GM12878 (cell line): ENCODE results near the gene IL36RN. TPM values are rescaled to one million over a fixed set of nuclear protein-coding genes. Genes with fewer than 3 reads are reported as not detected.

Experiments used
- ATAC-seq: fragments of 200-7000 bp; cut with Tn5 transposase; 3 replicates; pipeline ENCODE4 v1.9.1; 2020; ENCODE audit warnings: mild to moderate bottlenecking, moderate library complexity
- BruUV-seq: library from RNA; stranded (reverse); fragments of 400-500 nt; replicated peaks from 2 replicates; lab custom pipeline; 2021; lab: Mats Ljungman, UMichigan
- CTCF ChIA-PET: fragments of 300-600 bp; sonication (Branson Sonifier 250); formaldehyde crosslinking; extraction: SDS; loops from one replicate; lab custom pipeline; 2021; ENCODE audit warnings: inconsistent platforms; lab: Yijun Ruan, JAX
- POLR2A ChIA-PET: fragments of 350-600 bp; formaldehyde crosslinking; extraction: SDS; loops from one replicate; lab custom pipeline; 2021; ENCODE audit warnings: inconsistent platforms; lab: Charles Lee
- RAD21 ChIA-PET: fragments of 300-600 bp; sonication (Branson Sonifier 250); formaldehyde crosslinking; loops from one replicate; lab custom pipeline; 2023; ENCODE audit warnings: antibody characterized with exemption; ENCODE audit not compliant: unreplicated experiment; lab: Charles Lee
- SMC1A ChIA-PET: fragments of 300-600 bp; sonication (Branson Sonifier 250); formaldehyde crosslinking; loops from one replicate; lab custom pipeline; 2023; ENCODE audit not compliant: unreplicated experiment, uncharacterized antibody; lab: Charles Lee
- DNase-seq: peaks from one replicate; pipeline ENCODE4 v3.0.0-alpha.2; 2011; ENCODE audit warnings: low read depth, low spot score
- FAIRE-seq: peaks from 3 replicates; lab custom pipeline; 2011; peaks lifted over from hg19 to GRCh38; lab: Jason Lieb, UNC
- H2AFZ ChIP-seq: 2 replicates; pipeline ENCODE4 v1.6.0; 2011; ENCODE audit warnings: low read depth, low read length, control low read depth; ENCODE audit not compliant: control insufficient read depth
- H3K27ac ChIP-seq: 2 replicates; pipeline ENCODE4 v1.5.1; 2011; ENCODE audit warnings: control low read depth; ENCODE audit not compliant: control insufficient read depth, insufficient read depth
- H3K27me3 ChIP-seq, 2 experiments: replicated peaks in 1 of 2; 2 replicates each; pipeline versions ENCODE4 v1.6.0 to v1.6.1; 2011; ENCODE audit warnings: low read length in 1 of 2; ENCODE audit not compliant: control insufficient read depth in 2 of 2, insufficient read depth in 2 of 2
- H3K36me3 ChIP-seq, 2 experiments: 2 replicates each; pipeline ENCODE4 v1.5.1; 2011; ENCODE audit warnings: low read length in 1 of 2; ENCODE audit not compliant: control insufficient read depth in 2 of 2, insufficient read depth in 2 of 2
- H3K4me1 ChIP-seq: 2 replicates; pipeline ENCODE4 v1.6.1; 2011; ENCODE audit warnings: mild to moderate bottlenecking, low read length, moderate library complexity, mixed read lengths; ENCODE audit not compliant: control insufficient read depth, insufficient read depth
- H3K4me2 ChIP-seq: 2 replicates; pipeline ENCODE4 v1.6.0; 2011; ENCODE audit warnings: control low read depth; ENCODE audit not compliant: control insufficient read depth, insufficient read depth
- H3K4me3 ChIP-seq: fragments of 200-600 bp; sonication (generic); 2 replicates; pipeline ENCODE4 v1.5.1; 2016
- H3K79me2 ChIP-seq: 2 replicates; pipeline ENCODE4 v1.6.0; 2011; ENCODE audit warnings: low read length; ENCODE audit not compliant: control insufficient read depth, insufficient read depth
- H3K9ac ChIP-seq: 2 replicates; pipeline ENCODE4 v1.8.0; 2011; ENCODE audit warnings: low read length, control low read depth, mixed read lengths; ENCODE audit not compliant: control insufficient read depth, insufficient read depth
- H3K9me3 ChIP-seq: replicated peaks from 3 replicates; pipeline ENCODE4 v1.5.1; 2011; ENCODE audit warnings: mild to moderate bottlenecking, low read length; ENCODE audit not compliant: control insufficient read depth, insufficient read depth
- H4K20me1 ChIP-seq: 2 replicates; pipeline ENCODE4 v1.6.0; 2011; ENCODE audit not compliant: control insufficient read depth, insufficient read depth
- ATF7 ChIP-seq: fragments of 450-650 bp; IDR thresholded peaks from 2 replicates; pipeline ENCODE4 v1.6.1; 2016; ENCODE audit warnings: low read depth, mild to moderate bottlenecking
- CHD2 ChIP-seq: IDR thresholded peaks from 2 replicates; pipeline ENCODE4 v1.6.1; 2011; ENCODE audit warnings: low read depth, low read length, improper control_type of control experiment, borderline replicate concordance
- EED ChIP-seq: sonication (generic); IDR thresholded peaks from 2 replicates; pipeline ENCODE4 v1.6.1; 2016; ENCODE audit warnings: antibody characterized with exemption, low read depth
- EZH2 ChIP-seq: IDR thresholded peaks from 2 replicates; pipeline ENCODE4 v1.6.1; 2012; ENCODE audit warnings: low read depth, mild to moderate bottlenecking, control low read depth, inconsistent platforms, low read length, borderline replicate concordance; ENCODE audit not compliant: control insufficient read depth
- HCFC1 ChIP-seq: fragments of 150-350 bp; IDR thresholded peaks from 2 replicates; pipeline ENCODE4 v1.6.1; 2014; ENCODE audit warnings: low read length
- MLLT1 ChIP-seq: fragments of 450-650 bp; IDR thresholded peaks from 2 replicates; pipeline ENCODE4 v1.6.1; 2016; ENCODE audit warnings: mild to moderate bottlenecking
- MTA2 ChIP-seq: fragments of 450-650 bp; IDR thresholded peaks from 2 replicates; pipeline ENCODE4 v1.6.1; 2016; ENCODE audit warnings: low read depth, mild to moderate bottlenecking, moderate library complexity
- POLR2AphosphoS5 ChIP-seq: IDR thresholded peaks from 2 replicates; pipeline ENCODE4 v1.6.1; 2011; ENCODE audit warnings: mild to moderate bottlenecking, low read length, inconsistent platforms
- RAD51 ChIP-seq: fragments of 450-650 bp; IDR thresholded peaks from 2 replicates; pipeline ENCODE4 v1.6.1; 2016; ENCODE audit warnings: moderate library complexity, mild to moderate bottlenecking, inconsistent platforms
- SIN3A ChIP-seq: IDR thresholded peaks from 2 replicates; pipeline ENCODE4 v1.6.1; 2012; ENCODE audit warnings: low read depth, low read length, improper control_type of control experiment
- SMARCA5 ChIP-seq: fragments of 450-650 bp; IDR thresholded peaks from 2 replicates; pipeline ENCODE4 v1.6.1; 2017; ENCODE audit warnings: mild to moderate bottlenecking
- SPI1 ChIP-seq: IDR thresholded peaks from 2 replicates; pipeline ENCODE4 v1.6.1; 2011; ENCODE audit warnings: low read depth, mild to moderate bottlenecking, low read length, moderate library complexity, borderline replicate concordance; ENCODE audit not compliant: insufficient read depth
- USF1 ChIP-seq: IDR thresholded peaks from 2 replicates; pipeline ENCODE4 v1.6.1; 2011; ENCODE audit warnings: borderline replicate concordance, low read depth, mild to moderate bottlenecking, moderate library complexity, mixed read lengths, low read length; ENCODE audit not compliant: insufficient read depth; ENCODE audit errors: extremely low read length
- ZNF217 ChIP-seq: fragments of 450-650 bp; IDR thresholded peaks from 2 replicates; pipeline ENCODE4 v1.6.1; 2017; ENCODE audit warnings: antibody characterized with exemption, mild to moderate bottlenecking
- ZZZ3 ChIP-seq: IDR thresholded peaks from 2 replicates; pipeline ENCODE4 v1.6.1; 2011; ENCODE audit warnings: low read depth; ENCODE audit not compliant: control insufficient read depth, insufficient read length
- WGBS: methylation state at CpG from one replicate; pipeline ENCODE4 v1.1.6; 2016; ENCODE audit warnings: low lambda C conversion rate; ENCODE audit not compliant: insufficient replicate concordance, insufficient coverage; ENCODE audit errors: missing lambda C conversion rate; 5-methylcytosine and 5-hydroxymethylcytosine counted together
- in situ Hi-C: fragments of 300-500 bp; cut with MboI; formaldehyde crosslinking; loops from 9 replicates; pipeline ENCODE4 v1.14.3; 2018; ENCODE audit warnings: mixed read lengths
- intact Hi-C: fragments of 100-400 bp; cut with micrococcal nuclease; formaldehyde crosslinking; loops from one replicate; pipeline ENCODE4 v1.14.2; 2022; ENCODE audit not compliant: unreplicated experiment
- polyA plus RNA-seq, 11 experiments: library from polyadenylated mRNA; depleted of rRNA in 4 of 11; unstranded in 6 of 11; stranded (reverse) in 5 of 11; fragments of >200 nt; fragmentation: Nextera tagmentation in 4 of 11; fragmentation: Illumina TruSeq in 1 of 11; extraction: Ambion mirVana in 4 of 11; extraction: Trizol in 1 of 11; gene quantifications; 1 replicate in 1 of 11; 2 replicates in 10 of 11; pipeline versions ENCODE4 v1.2.1 to v1.2.3, GENCODE V29; 2011 to 2016; ENCODE audit warnings: inconsistent platforms in 2 of 11, missing spikeins in 2 of 11, low read depth in 1 of 11
- total RNA-seq, 4 experiments: library from RNA; depleted of rRNA in 3 of 4; stranded (reverse); fragments of >200 nt in 3 of 4; fragmentation: Illumina TruSeq in 1 of 4; extraction: Trizol in 1 of 4; gene quantifications; 2 replicates each; pipeline versions ENCODE4 v1.2.1 to v1.2.3, GENCODE V29; 2013 to 2021
- TF ChIP-seq, protein P1 (sequence below): fragments of 450-650 bp; IDR thresholded peaks from 2 replicates; pipeline ENCODE4 v1.6.1; 2016; ENCODE audit warnings: mild to moderate bottlenecking, moderate library complexity, borderline replicate concordance

IL36RN gene
- total and polyA plus RNA-seq, 10 of the 15 experiments (the other 5 are each of a cell fraction or from before 2014, with no cell fraction given) = not detected

- POLR2A ChIA-PET = no interaction called here
- H2AFZ ChIP-seq = no peak overlapping the region
- no peaks in the 10 kb centered on the region; the same call in 2 of the 3 replicates for H3K9me3 ChIP-seq
- ATAC-seq (no peak), DNase-seq (no peak), FAIRE-seq (no peak)
- H3K27ac ChIP-seq = no peak overlapping the region
- CTCF ChIA-PET = interaction anchor here (0.7 to 1.4 kb wide), 2 partner anchors 10 to 156 kb away, joined by 3 to 6 read pairs; no protein-coding TSS in a partner anchor
- intact Hi-C loops (no loop called here), in situ Hi-C loops (no loop called here)
- no peak overlapping the region for H3K9ac ChIP-seq
- SMC1A ChIA-PET = interaction anchor here (1.0 kb wide), 1 partner anchor 13 kb away, joined by 4 read pairs; no protein-coding TSS in a partner anchor
- H3K79me2 ChIP-seq = no peaks in the 10 kb centered on the region
- no peak overlapping the region for H3K4me3 ChIP-seq
- no peaks in the 10 kb centered on the region for H3K4me1 ChIP-seq
- no peaks in the 10 kb centered on the region for H4K20me1 ChIP-seq
- WGBS = 38% methylated on average over 4 of the region's 5 CpGs
- no peaks in the 10 kb centered on the region for H3K36me3 ChIP-seq
- RAD21 ChIA-PET = no interaction called here
- TF ChIP-seq HCFC1 (no peak), POLR2AphosphoS5 (no peak), SIN3A (no peak), ZNF217 (no peak), MTA2 (no peak), ATF7 (no peak), ZZZ3 (no peak), SPI1 (no peak), MLLT1 (no peak), USF1 (no peak), SMARCA5 (no peak), RAD51 (no peak), EED (no peak), EZH2 (no peak), CHD2 (no peak)
- TF ChIP-seq, protein P1, sequence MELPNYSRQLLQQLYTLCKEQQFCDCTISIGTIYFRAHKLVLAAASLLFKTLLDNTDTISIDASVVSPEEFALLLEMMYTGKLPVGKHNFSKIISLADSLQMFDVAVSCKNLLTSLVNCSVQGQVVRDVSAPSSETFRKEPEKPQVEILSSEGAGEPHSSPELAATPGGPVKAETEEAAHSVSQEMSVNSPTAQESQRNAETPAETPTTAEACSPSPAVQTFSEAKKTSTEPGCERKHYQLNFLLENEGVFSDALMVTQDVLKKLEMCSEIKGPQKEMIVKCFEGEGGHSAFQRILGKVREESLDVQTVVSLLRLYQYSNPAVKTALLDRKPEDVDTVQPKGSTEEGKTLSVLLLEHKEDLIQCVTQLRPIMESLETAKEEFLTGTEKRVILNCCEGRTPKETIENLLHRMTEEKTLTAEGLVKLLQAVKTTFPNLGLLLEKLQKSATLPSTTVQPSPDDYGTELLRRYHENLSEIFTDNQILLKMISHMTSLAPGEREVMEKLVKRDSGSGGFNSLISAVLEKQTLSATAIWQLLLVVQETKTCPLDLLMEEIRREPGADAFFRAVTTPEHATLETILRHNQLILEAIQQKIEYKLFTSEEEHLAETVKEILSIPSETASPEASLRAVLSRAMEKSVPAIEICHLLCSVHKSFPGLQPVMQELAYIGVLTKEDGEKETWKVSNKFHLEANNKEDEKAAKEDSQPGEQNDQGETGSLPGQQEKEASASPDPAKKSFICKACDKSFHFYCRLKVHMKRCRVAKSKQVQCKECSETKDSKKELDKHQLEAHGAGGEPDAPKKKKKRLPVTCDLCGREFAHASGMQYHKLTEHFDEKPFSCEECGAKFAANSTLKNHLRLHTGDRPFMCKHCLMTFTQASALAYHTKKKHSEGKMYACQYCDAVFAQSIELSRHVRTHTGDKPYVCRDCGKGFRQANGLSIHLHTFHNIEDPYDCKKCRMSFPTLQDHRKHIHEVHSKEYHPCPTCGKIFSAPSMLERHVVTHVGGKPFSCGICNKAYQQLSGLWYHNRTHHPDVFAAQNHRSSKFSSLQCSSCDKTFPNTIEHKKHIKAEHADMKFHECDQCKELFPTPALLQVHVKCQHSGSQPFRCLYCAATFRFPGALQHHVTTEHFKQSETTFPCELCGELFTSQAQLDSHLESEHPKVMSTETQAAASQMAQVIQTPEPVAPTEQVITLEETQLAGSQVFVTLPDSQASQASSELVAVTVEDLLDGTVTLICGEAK = no peak
- no peak overlapping the region for H3K4me2 ChIP-seq
- BruUV-seq = no TSS peak
- H3K27me3 ChIP-seq = no peaks in the 10 kb centered on the region; a peak in 1 of 4 replicates
Observed at GRCh38 chr2:113092864-113093612, 34.0 kb downstream of the IL36RN start.
